Heart right ventricle (tissue), 16 donors: ENCODE measurements around the gene ROPN1L. TPM values are rescaled to one million over a fixed set of nuclear protein-coding genes. Genes with fewer than 3 reads are reported as not detected.
A peak's percentile ranks its signal among the peaks of the same experiment; 100 is the strongest.

Experiments used
- ATAC-seq, 8 donors: fragments of 200-7000 bp; cut with Tn5 transposase; one replicate each; pipeline ENCODE4 v1.9.1; 2020; ENCODE audit warnings: mild to moderate bottlenecking in 8 of 8, moderate library complexity in 8 of 8, moderate number of reproducible peaks in 1 of 8
- DNase-seq, 2 donors: peaks; one replicate each; pipeline ENCODE4 v3.0.0-alpha.2; 2020
- H3K27ac ChIP-seq, 10 donors: fragments of 200-600 bp; sonication (generic) in 2 of 10; one replicate each; pipeline versions ENCODE4 v1.5.0 to v1.8.0; 2020 to 2022; ENCODE audit warnings: mild to moderate bottlenecking in 3 of 10
- H3K27me3 ChIP-seq, 7 donors: fragments of 200-600 bp; one replicate each; pipeline ENCODE4 v1.8.0; 2021 to 2022; ENCODE audit warnings: mild to moderate bottlenecking in 2 of 7
- H3K36me3 ChIP-seq, 9 donors: fragments of 200-600 bp; sonication (generic) in 1 of 9; one replicate each; pipeline versions ENCODE4 v1.5.0 to v1.8.0; 2020 to 2022; ENCODE audit warnings: mild to moderate bottlenecking in 2 of 9
- H3K4me1 ChIP-seq, 9 donors: fragments of 200-600 bp; sonication (generic) in 1 of 9; one replicate each; pipeline versions ENCODE4 v1.5.0 to v1.8.0; 2020 to 2022; ENCODE audit warnings: mild to moderate bottlenecking in 4 of 9
- H3K4me3 ChIP-seq, 10 donors: fragments of 200-600 bp; sonication (generic) in 2 of 10; one replicate each; pipeline versions ENCODE4 v1.5.0 to v1.8.0; 2020 to 2022; ENCODE audit warnings: mild to moderate bottlenecking in 7 of 10, moderate library complexity in 2 of 10
- H3K9me3 ChIP-seq, 11 donors: fragments of 200-600 bp in 10 of 11; sonication (generic) in 2 of 11; one replicate each; pipeline versions ENCODE4 v1.5.0 to v1.8.0; 2013 to 2022; ENCODE audit warnings: mild to moderate bottlenecking in 2 of 11, control low read depth in 1 of 11, moderate library complexity in 1 of 11
- CTCF ChIP-seq, 9 donors: fragments of 200-600 bp; sonication (generic) in 2 of 9; IDR thresholded peaks; one replicate each; pipeline versions ENCODE4 v1.5.0 to v1.8.0; 2021 to 2022; ENCODE audit warnings: antibody characterized with exemption in 9 of 9, mild to moderate bottlenecking in 5 of 9, moderate library complexity in 1 of 9
- WGBS, 2 donors: extraction: QIAGEN DNeasy Blood & Tissue Kit; methylation state at CpG; one replicate each; pipeline ENCODE4 v1.1.7; 2013; ENCODE audit warnings: inconsistent platforms in 1 of 2; 5-methylcytosine and 5-hydroxymethylcytosine counted together
- intact Hi-C, 10 donors: fragments of 100-400 bp; cut with DNase I; formaldehyde crosslinking; loops; one replicate each; pipeline versions ENCODE4 v1.11.1 to v1.14.2; 2022
- polyA plus RNA-seq, 2 donors: library from polyadenylated mRNA; stranded (reverse); fragments of 200-250 nt; gene quantifications; one replicate each; pipeline ENCODE4 v1.2.3, GENCODE V29; 2013
- total RNA-seq, 10 donors: library from RNA; stranded (reverse); fragmentation: NEBNext Ultra II Directional in 3 of 10; extraction: Animal tissue kit (Norgen Biotek cat#: 25700) in 3 of 10; gene quantifications; one replicate each; pipeline versions ENCODE4 v1.2.1 to v1.2.4, GENCODE V29; 2021 to 2023
- donor health status: Arrhythmogenic right ventricular cardiomyopathy.
- donor health status: ischemic (EF 13 %, LVEDD 7.1; RV severe dilation, severe dysfunction).
- donor health status: healthy with polysubstance abuse.
- donor health status: DM: no; HTN: yes; CAD: no.
- donor health status: DM: no; HTN: no; CAD: no.
- donor health status: ischemic (EF 25% LVEDD 6.9; RV normal size, moderate dysfunction).
- donor health status: ischemic (EF 25% LVEDD 5.7; RV mildly dilated, moderate dysfunction).
- donor health status: healthy.
- donor health status: DM: yes; HTN: yes; CAD: no.
- donor health status: Ischemic cardiomyopathy.
- donor health status: ischemic (EF 35%, LVEDD 5.7; RV mildly dilated, moderate dysfunction).
- donor health status: nonischemic (EF 11% LVEDD 7.7; RV severe dilation, severe dysfunction).
- donor health status: DM: yes; HTN: yes; CAD: no.
- donor health status: PGD.
- donor health status: ischemic (EF 29% LVEDD 5.4; RV normal size, mild dysfunction).
- donor health status: nonischemic (EF 23%, LVEDD 6.1; RV moderate dilation, normal function).

ROPN1L gene
- total and polyA plus RNA-seq, 12 donors: 0.17 to 0.83 (median 0.31) TPM; not detected in 2

GRCh38 chr5:10486511-10487344 lies 45.0 kb downstream of the ROPN1L start:
- intact Hi-C loops: loop anchor here in 1 of 10 donors (10.0 kb wide), 1 partner anchor 68 kb away; no protein-coding TSS in a partner anchor
- Histone ChIP-seq H3K27me3 (no peaks in the 10 kb centered on the region), H3K9me3 (no peaks in the 10 kb centered on the region), H3K27ac (peak overlapping the region in 2 of 10 donors; percentile 5 to 48), H3K4me1 (peaks cover 4 to 42% (median 27%) of the 10 kb centered on the region in 9 donors), H3K36me3 (no peaks in the 10 kb centered on the region), H3K4me3 (no peak overlapping the region)
- ATAC-seq (peak in 2 of 8 donors; percentile 15 to 24), DNase-seq (no peak)
- TF ChIP-seq CTCF (IDR thresholded peaks at IDR 0.05): no peak
- WGBS, 2 donors: 86 to 89% methylated on average over 29 of the region's 29 CpGs

GRCh38 chr5:10488144-10488543 lies 46.5 kb downstream of the ROPN1L start:
- DNase-seq: no peak

GRCh38 chr5:10489810-10490426 lies 48.2 kb downstream of the ROPN1L start:
- Histone ChIP-seq H3K4me3 (no peak overlapping the region), H3K4me1 (peaks cover 0 to 38% (median 24%) of the 10 kb centered on the region in 9 donors), H3K27me3 (no peaks in the 10 kb centered on the region), H3K9me3 (peaks cover 0 to 14% (median 3%) of the 10 kb centered on the region in 11 donors), H3K36me3 (no peaks in the 10 kb centered on the region), H3K27ac (peak overlapping the region in 1 of 10 donors; percentile 16)
- no peak for TF ChIP-seq CTCF (IDR thresholded peaks at IDR 0.05)
- intact Hi-C loops: loop anchor here in 1 of 10 donors (10.0 kb wide), 1 partner anchor 65 kb away; no protein-coding TSS in a partner anchor
- ATAC-seq: peak in 4 of 8 donors; percentile 19 to 68 (median 46)
- WGBS, 2 donors: 52 to 60% methylated on average over 8 of the region's 8 CpGs
- no peak for DNase-seq

More at GRCh38 chr5:10488144-10488543, 46.5 kb downstream of the ROPN1L start:
- intact Hi-C loops: loop anchor here in 1 of 10 donors (10.0 kb wide), 1 partner anchor 67 kb away; no protein-coding TSS in a partner anchor
- peaks cover 4 to 42% (median 27%) of the 10 kb centered on the region in 9 donors for H3K4me1 ChIP-seq
- no peak overlapping the region for H3K27ac ChIP-seq
- no peaks in the 10 kb centered on the region for H3K36me3 ChIP-seq
- no peaks in the 10 kb centered on the region for H3K9me3 ChIP-seq
- ATAC-seq: no peak
- TF ChIP-seq CTCF (IDR thresholded peaks at IDR 0.05): no peak
- H3K4me3 ChIP-seq: no peak overlapping the region
- 61 to 67% methylated on average over 6 of the region's 6 CpGs for whole genome bisulfite sequencing, 2 donors
- H3K27me3 ChIP-seq: no peaks in the 10 kb centered on the region

DNA sequence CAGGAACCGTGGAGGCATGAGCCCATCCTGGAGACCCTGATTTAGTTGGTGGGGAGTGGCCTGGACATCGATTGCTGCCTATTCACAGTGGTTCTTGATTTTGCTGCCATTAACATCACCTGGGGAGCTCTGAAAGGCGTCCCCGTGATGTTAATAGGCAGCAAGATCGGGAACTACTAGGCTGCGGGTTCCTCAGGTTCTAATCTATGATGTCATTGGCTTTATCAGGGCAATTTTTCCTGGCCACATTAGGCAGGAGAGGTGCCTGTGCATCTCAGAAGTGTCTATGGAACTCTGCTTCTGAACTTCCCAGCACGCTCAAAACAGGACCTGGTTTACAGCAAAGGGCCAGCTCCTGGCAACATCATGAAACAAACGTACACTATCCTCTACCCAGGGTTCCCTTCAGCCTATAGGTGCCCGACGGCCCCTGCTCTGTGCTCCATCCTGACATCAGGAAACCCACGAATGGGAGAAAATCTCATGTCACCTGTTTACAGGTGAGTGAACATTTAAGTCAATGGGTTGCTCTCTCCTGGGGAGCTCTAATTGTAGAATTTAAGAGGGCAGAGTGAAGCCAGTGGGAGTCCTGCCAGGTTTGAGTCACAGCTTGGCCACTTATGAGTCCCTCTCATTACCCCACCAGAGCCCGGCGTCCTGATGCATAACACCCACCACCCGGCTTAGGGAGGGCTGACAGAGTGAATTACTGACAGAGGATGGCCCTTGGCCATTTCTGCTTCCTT lies 49.4 kb downstream of the ROPN1L start:
- intact Hi-C loops: no loop called here
- Histone ChIP-seq H3K36me3 (no peaks in the 10 kb centered on the region), H3K4me3 (no peak overlapping the region), H3K4me1 (peaks cover 0 to 26% (median 13%) of the 10 kb centered on the region in 9 donors), H3K27me3 (no peaks in the 10 kb centered on the region), H3K27ac (no peak overlapping the region), H3K9me3 (peaks cover 0 to 19% (median 3%) of the 10 kb centered on the region in 11 donors)
- TF ChIP-seq CTCF (IDR thresholded peaks at IDR 0.05): no peak
- no peak for ATAC-seq
- 81 to 86% methylated on average over 14 of the region's 14 CpGs for WGBS, 2 donors
- DNase-seq: no peak
